ENCODE measurements around the gene RBFOX2.

- TF ChIP-seq CTCF (conservative IDR thresholded peaks at IDR 0.05; ENCODE audit: low read length) (no peak), EZH2phosphoT487 (IDR thresholded peaks at IDR 0.05; ENCODE audit: borderline replicate concordance, low read depth, low read length) (no peak)
Measured at GRCh38 chr22:35697142-35697541, 331.5 kb downstream of the RBFOX2 start.

Measured in OCI-LY7 (cell line).